MM.1S (cell line): ENCODE measurements around the gene TBC1D10A.

Experiments
- CTCF ChIP-seq: fragments of 300-600 bp; sonication (generic); IDR thresholded peaks from 2 replicates; pipeline ENCODE4 v1.5.1; 2016; ENCODE audit warnings: antibody characterized with exemption, low read length, mixed read lengths
- EZH2 ChIP-seq: fragments of 300-600 bp; sonication (generic); optimal IDR thresholded peaks from 2 replicates; pipeline ENCODE3; 2017; ENCODE audit warnings: low read depth, mild to moderate bottlenecking, antibody characterized with exemption, low read length, mixed read lengths

- TF ChIP-seq EZH2 (no peak), CTCF (no peak)
Observed at GRCh38 chr22:30313527-30314363, 13.0 kb downstream of the TBC1D10A start.
